Measurements from ENCODE around the gene NRSN1. TPM values are rescaled to one million over a fixed set of nuclear protein-coding genes. Genes with fewer than 3 reads are reported as not detected.

The NRSN1 gene, protein sequence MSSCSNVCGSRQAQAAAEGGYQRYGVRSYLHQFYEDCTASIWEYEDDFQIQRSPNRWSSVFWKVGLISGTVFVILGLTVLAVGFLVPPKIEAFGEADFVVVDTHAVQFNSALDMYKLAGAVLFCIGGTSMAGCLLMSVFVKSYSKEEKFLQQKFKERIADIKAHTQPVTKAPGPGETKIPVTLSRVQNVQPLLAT
- total RNA-seq: not detected
- under 1 TPM in 1 of 2 donors, not detected in 1; 0.13 TPM for polyA plus RNA-seq
- long read RNA-seq, donor 1: 0 reads
- long read RNA-seq, donor 2: 0 reads
- long read RNA-seq, donor 3: 0 reads

- no peaks in the 10 kb centered on the region for H3K27me3 ChIP-seq
- no peaks in the 10 kb centered on the region for H3K9me3 ChIP-seq
- H3K4me1 ChIP-seq (ENCODE audit: insufficient read depth): peaks cover 1% of the 10 kb centered on the region
- DNase-seq: no peak
- TF ChIP-seq EP300 (IDR thresholded peaks at IDR 0.05) (no peak), POLR2A (IDR thresholded peaks at IDR 0.05) (no peak)
- TF ChIP-seq, protein P1, sequence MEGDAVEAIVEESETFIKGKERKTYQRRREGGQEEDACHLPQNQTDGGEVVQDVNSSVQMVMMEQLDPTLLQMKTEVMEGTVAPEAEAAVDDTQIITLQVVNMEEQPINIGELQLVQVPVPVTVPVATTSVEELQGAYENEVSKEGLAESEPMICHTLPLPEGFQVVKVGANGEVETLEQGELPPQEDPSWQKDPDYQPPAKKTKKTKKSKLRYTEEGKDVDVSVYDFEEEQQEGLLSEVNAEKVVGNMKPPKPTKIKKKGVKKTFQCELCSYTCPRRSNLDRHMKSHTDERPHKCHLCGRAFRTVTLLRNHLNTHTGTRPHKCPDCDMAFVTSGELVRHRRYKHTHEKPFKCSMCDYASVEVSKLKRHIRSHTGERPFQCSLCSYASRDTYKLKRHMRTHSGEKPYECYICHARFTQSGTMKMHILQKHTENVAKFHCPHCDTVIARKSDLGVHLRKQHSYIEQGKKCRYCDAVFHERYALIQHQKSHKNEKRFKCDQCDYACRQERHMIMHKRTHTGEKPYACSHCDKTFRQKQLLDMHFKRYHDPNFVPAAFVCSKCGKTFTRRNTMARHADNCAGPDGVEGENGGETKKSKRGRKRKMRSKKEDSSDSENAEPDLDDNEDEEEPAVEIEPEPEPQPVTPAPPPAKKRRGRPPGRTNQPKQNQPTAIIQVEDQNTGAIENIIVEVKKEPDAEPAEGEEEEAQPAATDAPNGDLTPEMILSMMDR (IDR thresholded peaks at IDR 0.05): no peak
- WGBS, 3 donors: 1 to 2% (median 1%) methylated on average over 23 to 37 of the region's 37 CpGs
- no peaks in the 10 kb centered on the region for H3K36me3 ChIP-seq
- intact Hi-C loops (cut with DNase I): no loop called here
- H3K4me3 ChIP-seq: no peak within 1 kb of the TSS
- no peak within 1 kb of the TSS for H3K27ac ChIP-seq
Observed at GRCh38 chr6:24125980-24126379, at the start of gene NRSN1. NRSN1 (plus strand) TSS chr6:24126215; CDS start chr6:24134328, 8,113 bp downstream.

GRCh38 chr6:24078200-24078599 lies 47.8 kb upstream of the NRSN1 start:
- no peak for TF ChIP-seq POLR2A (IDR thresholded peaks at IDR 0.05)
- TF ChIP-seq, protein P1 (IDR thresholded peaks at IDR 0.05): no peak
- no peak for TF ChIP-seq EP300 (IDR thresholded peaks at IDR 0.05)
- WGBS, 3 donors: 49 to 61% (median 54%) methylated on average over 3 of the region's 3 CpGs
- no peaks in the 10 kb centered on the region for H3K27me3 ChIP-seq
- no peaks in the 10 kb centered on the region for H3K9me3 ChIP-seq
- no peak overlapping the region for H3K4me3 ChIP-seq
- H3K27ac ChIP-seq: no peak overlapping the region
- H3K36me3 ChIP-seq: no peaks in the 10 kb centered on the region
- DNase-seq: no peak
- no peaks in the 10 kb centered on the region for H3K4me1 ChIP-seq (ENCODE audit: insufficient read depth)
- intact Hi-C loops (cut with DNase I): no loop called here

GRCh38 chr6:24079076-24079475 lies 46.9 kb upstream of the NRSN1 start:
- Histone ChIP-seq H3K36me3 (no peaks in the 10 kb centered on the region), H3K9me3 (no peaks in the 10 kb centered on the region), H3K4me1 (ENCODE audit: insufficient read depth) (no peaks in the 10 kb centered on the region), H3K27me3 (no peaks in the 10 kb centered on the region), H3K27ac (no peak overlapping the region), H3K4me3 (no peak overlapping the region)
- TF ChIP-seq EP300 (IDR thresholded peaks at IDR 0.05) (no peak), POLR2A (IDR thresholded peaks at IDR 0.05) (no peak)
- TF ChIP-seq, protein P1 (IDR thresholded peaks at IDR 0.05): no peak
- intact Hi-C loops (cut with DNase I): no loop called here
- DNase-seq: no peak
- 43 to 52% (median 51%) methylated on average over 2 of the region's 2 CpGs for WGBS, 3 donors

- Histone ChIP-seq H3K4me3 (no peak overlapping the region), H3K36me3 (no peaks in the 10 kb centered on the region), H3K9me3 (no peaks in the 10 kb centered on the region), H3K4me1 (ENCODE audit: insufficient read depth) (no peaks in the 10 kb centered on the region), H3K27me3 (no peaks in the 10 kb centered on the region), H3K27ac (no peak overlapping the region)
- DNase-seq: no peak
- intact Hi-C loops (cut with DNase I): no loop called here
- 13 to 19% (median 18%) methylated on average over 1 of the region's 1 CpG for WGBS, 3 donors
- TF ChIP-seq EP300 (IDR thresholded peaks at IDR 0.05) (no peak), POLR2A (IDR thresholded peaks at IDR 0.05) (no peak)
- TF ChIP-seq, protein P1 (IDR thresholded peaks at IDR 0.05): no peak
Observed at GRCh38 chr6:24080711-24081110, 45.3 kb upstream of the NRSN1 start.
